Measurements from ENCODE around the gene LIPM. TPM values are rescaled to one million over a fixed set of nuclear protein-coding genes. Genes with fewer than 3 reads are reported as not detected.

The LIPM gene
- polyA plus RNA-seq, 3 donors: not detected

GRCh38 chr10:88787463-88787862, 15.1 kb upstream of the LIPM start:
- Mint-ChIP-seq H3K4me3 (no peak overlapping the region), H3K27me3 (ENCODE audit: low read depth in 3 of 3) (peaks cover 2 to 6% (median 2%) of the 10 kb centered on the region in 3 donors), H3K9me3 (no peaks in the 10 kb centered on the region), H3K27ac (no peak overlapping the region), H3K4me1 (peaks cover 18% of the 10 kb centered on the region), H3K36me3 (peaks cover 0 to 2% of the 10 kb centered on the region in 2 donors)
- Histone ChIP-seq H3K4me2 (replicated peaks; ENCODE audit: extremely low read depth, low read length, poor library complexity, severe bottlenecking) (no peak overlapping the region), H3K27ac (ENCODE audit: low read depth in 1 of 2, low read length in 2 of 2) (no peak overlapping the region), H4K20me1 (ENCODE audit: insufficient read depth, low read length) (no peaks in the 10 kb centered on the region), H3K36me3 (replicated peaks in 1 of 2; ENCODE audit: control insufficient read depth in 1 of 2, insufficient read depth in 2 of 2, low read length in 2 of 2) (no peaks in the 10 kb centered on the region), H3K4me1 (ENCODE audit: control insufficient read depth in 1 of 2, insufficient read depth in 2 of 2, low read length in 2 of 2) (peaks cover 17% of the 10 kb centered on the region in 2 donors), H2AFZ (ENCODE audit: insufficient read depth, low read depth, low read length, poor library complexity, severe bottlenecking) (no peak overlapping the region), H3K9ac (ENCODE audit: insufficient read depth, low read length, poor library complexity, severe bottlenecking) (no peak overlapping the region), H3K4me3 (replicated peaks in 1 of 3; ENCODE audit: low read depth in 2 of 3, low read length in 3 of 3) (no peak overlapping the region), H3K9me3 (replicated peaks in 1 of 2; ENCODE audit: control insufficient read depth in 1 of 2, insufficient read depth in 1 of 2, low read length in 2 of 2) (no peaks in the 10 kb centered on the region), H3K79me2 (ENCODE audit: insufficient read depth, low read length) (no peaks in the 10 kb centered on the region), H3K27me3 (ENCODE audit: control insufficient read depth in 2 of 2, insufficient read depth in 2 of 2, low read length in 2 of 2) (peaks cover 0 to 8% of the 10 kb centered on the region in 2 donors)
- intact Hi-C loops (cut with micrococcal nuclease): no loop called here
- DNase-seq: no peak
- 97% methylated on average over 5 of the region's 5 CpGs for whole genome bisulfite sequencing (ENCODE audit: insufficient coverage)
- no peak for TF ChIP-seq CTCF (IDR thresholded peaks at IDR 0.05)

DNA sequence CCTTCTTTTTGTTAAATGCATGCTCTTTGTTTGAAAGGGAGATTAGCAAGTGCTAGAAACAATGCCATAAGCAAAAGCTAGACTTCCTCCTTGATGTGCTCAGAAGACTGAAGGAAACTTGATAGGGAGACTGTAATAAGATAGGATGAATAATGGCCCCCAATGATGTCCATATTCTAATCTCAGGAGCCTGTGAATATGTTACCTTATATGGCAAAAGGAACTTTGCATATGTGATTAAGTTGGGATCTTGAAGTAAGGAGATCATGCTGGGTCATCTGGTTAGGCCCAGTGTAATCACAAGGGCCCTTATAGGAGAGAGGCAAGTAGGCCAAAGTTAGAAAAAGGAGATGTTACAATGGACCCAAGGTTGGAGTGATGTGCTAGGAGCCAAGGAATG, 13.6 kb upstream of the LIPM start:
- Histone ChIP-seq H3K4me2 (replicated peaks; ENCODE audit: extremely low read depth, low read length, poor library complexity, severe bottlenecking) (no peak overlapping the region), H3K27me3 (ENCODE audit: control insufficient read depth in 2 of 2, insufficient read depth in 2 of 2, low read length in 2 of 2) (peaks cover 0 to 8% of the 10 kb centered on the region in 2 donors), H3K9me3 (replicated peaks in 1 of 2; ENCODE audit: control insufficient read depth in 1 of 2, insufficient read depth in 1 of 2, low read length in 2 of 2) (no peaks in the 10 kb centered on the region), H4K20me1 (ENCODE audit: insufficient read depth, low read length) (no peaks in the 10 kb centered on the region), H3K4me1 (ENCODE audit: control insufficient read depth in 1 of 2, insufficient read depth in 2 of 2, low read length in 2 of 2) (peaks cover 27 to 31% of the 10 kb centered on the region in 2 donors), H3K4me3 (replicated peaks in 1 of 3; ENCODE audit: low read depth in 2 of 3, low read length in 3 of 3) (no peak overlapping the region), H2AFZ (ENCODE audit: insufficient read depth, low read depth, low read length, poor library complexity, severe bottlenecking) (no peak overlapping the region), H3K79me2 (ENCODE audit: insufficient read depth, low read length) (no peaks in the 10 kb centered on the region), H3K36me3 (replicated peaks in 1 of 2; ENCODE audit: control insufficient read depth in 1 of 2, insufficient read depth in 2 of 2, low read length in 2 of 2) (no peaks in the 10 kb centered on the region), H3K9ac (ENCODE audit: insufficient read depth, low read length, poor library complexity, severe bottlenecking) (no peak overlapping the region), H3K27ac (ENCODE audit: low read depth in 1 of 2, low read length in 2 of 2) (no peak overlapping the region)
- peak overlapping the region in 2 of 7 donors; percentile 43 to 50 for H3K27ac Mint-ChIP-seq
- H3K27me3 Mint-ChIP-seq (ENCODE audit: low read depth in 3 of 3): peaks cover 2 to 6% (median 2%) of the 10 kb centered on the region in 3 donors
- TF ChIP-seq CTCF (IDR thresholded peaks at IDR 0.05): no peak
- H3K4me1 Mint-ChIP-seq: peaks cover 30% of the 10 kb centered on the region
- intact Hi-C loops (cut with micrococcal nuclease): no loop called here
- H3K36me3 Mint-ChIP-seq: peaks cover 0 to 3% of the 10 kb centered on the region in 2 donors
- H3K9me3 Mint-ChIP-seq: no peaks in the 10 kb centered on the region
- H3K4me3 Mint-ChIP-seq: no peak overlapping the region
- no peak for DNase-seq

All from CD14-positive monocyte (primary cell).